GM18951 (cell line): Measurements from ENCODE around the gene ALG5.

Experiments
- POLR2A ChIP-seq: IDR thresholded peaks from 4 replicates; pipeline ENCODE4 v1.6.1; 2011; ENCODE audit warnings: mild to moderate bottlenecking; ENCODE audit not compliant: insufficient read length, insufficient read depth; ENCODE audit errors: extremely low read depth
- in situ Hi-C: fragments of 300-500 bp; cut with MboI; formaldehyde crosslinking; loops from one replicate; pipeline ENCODE4 v1.12.0; 2022; ENCODE audit warnings: low sequenced_read_pairs, mixed read lengths, inconsistent platforms; ENCODE audit not compliant: unreplicated experiment

ALG5 gene, protein sequence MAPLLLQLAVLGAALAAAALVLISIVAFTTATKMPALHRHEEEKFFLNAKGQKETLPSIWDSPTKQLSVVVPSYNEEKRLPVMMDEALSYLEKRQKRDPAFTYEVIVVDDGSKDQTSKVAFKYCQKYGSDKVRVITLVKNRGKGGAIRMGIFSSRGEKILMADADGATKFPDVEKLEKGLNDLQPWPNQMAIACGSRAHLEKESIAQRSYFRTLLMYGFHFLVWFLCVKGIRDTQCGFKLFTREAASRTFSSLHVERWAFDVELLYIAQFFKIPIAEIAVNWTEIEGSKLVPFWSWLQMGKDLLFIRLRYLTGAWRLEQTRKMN

DNA sequence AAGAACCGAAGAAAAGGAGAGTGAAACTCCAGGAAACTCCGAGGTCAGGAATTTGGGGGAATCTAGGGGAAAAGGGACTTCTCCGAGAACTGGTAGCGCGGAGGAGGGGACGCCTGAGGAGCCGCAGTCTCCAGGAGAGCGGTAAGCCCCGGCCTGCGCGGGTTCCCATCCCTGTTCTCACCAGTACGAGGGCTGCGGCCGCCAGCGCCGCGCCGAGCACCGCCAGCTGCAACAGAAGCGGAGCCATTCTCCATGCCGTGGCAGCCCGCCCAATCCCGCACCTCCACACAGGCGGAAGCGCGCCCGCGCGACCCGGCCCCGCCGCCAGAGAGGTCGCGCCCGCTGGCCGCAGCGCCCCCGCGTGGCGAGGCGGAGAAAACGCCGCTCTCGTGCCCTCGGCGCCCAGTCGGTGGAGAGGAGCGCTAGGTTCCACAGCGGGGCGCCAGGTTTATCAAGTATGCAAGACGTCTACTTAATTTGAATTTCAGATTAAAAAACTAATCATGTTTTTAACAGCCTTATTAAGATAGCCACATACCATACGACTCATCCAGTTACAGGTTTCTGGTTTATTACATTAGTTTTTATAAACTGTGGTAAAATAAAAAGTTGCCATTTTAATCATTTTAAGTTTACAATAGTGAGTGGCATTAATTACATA lies at the start of gene ALG5:
ALG5 (minus strand) TSS at position 287 of the 661 bp plus-strand sequence; CDS start at position 247, 40 bp downstream.
- peak; percentile 96 for TF ChIP-seq POLR2A
- in situ Hi-C loops: no loop called here

DNA sequence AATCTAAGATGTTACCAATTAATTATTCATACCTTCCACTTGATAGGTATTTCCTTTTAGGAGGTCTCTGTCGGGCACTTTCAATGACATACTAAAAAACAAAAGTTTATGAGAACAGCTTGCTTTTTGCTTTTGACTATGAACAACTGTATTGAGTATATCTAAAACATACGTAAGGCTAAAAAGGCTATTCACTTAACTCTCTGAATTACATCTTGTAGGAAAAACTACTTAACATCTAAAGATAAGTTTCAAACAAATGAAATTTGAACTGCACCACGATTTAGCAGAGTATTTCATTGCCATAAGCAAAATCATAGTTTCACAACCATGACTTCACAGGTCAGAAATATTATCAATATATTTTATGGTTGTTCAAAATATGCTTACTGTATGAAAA lies 48.7 kb upstream of the ALG5 start:
- in situ Hi-C loops: no loop called here

DNA sequence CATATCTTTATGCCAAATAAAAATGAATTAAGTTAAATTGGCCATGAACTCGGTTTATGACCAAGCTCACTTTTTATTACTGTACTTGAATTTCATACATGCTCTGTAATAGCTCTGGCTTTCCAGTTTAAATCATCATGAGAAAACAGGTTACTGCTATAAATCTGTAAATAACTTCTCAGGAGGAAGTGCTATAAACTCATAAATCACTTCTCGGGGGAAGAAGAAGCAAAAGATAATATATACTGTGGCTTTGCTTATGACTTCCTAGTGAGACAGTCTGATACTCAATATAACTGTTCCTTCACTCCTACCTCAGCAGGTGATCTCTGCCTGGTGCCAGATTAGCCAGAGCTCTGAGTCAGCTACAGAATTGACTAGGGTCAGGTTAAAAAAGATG lies 47.9 kb upstream of the ALG5 start:
- TF ChIP-seq POLR2A: no peak
- in situ Hi-C loops: no loop called here

More for the DNA sequence above, 48.7 kb upstream of the ALG5 start:
- no peak for TF ChIP-seq POLR2A

DNA sequence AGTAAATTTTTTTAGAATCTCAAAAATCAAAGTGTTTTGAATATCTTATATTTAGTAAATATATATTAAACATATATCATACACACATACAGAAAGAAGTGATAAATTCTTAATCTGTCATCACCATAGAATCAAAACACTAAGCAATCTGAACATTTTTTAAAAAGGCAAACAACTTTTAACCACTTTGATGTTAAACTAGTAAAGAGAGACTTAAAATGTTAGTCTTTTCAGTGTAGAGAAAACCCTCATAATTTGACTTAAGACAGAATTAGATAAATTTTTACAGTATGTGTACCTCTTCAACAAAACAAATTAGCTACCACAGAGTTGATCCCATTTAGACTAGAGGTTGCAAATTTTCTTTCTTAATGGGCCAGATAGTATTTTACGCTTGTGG lies 46.9 kb upstream of the ALG5 start:
- TF ChIP-seq POLR2A: no peak
- in situ Hi-C loops: no loop called here

DNA sequence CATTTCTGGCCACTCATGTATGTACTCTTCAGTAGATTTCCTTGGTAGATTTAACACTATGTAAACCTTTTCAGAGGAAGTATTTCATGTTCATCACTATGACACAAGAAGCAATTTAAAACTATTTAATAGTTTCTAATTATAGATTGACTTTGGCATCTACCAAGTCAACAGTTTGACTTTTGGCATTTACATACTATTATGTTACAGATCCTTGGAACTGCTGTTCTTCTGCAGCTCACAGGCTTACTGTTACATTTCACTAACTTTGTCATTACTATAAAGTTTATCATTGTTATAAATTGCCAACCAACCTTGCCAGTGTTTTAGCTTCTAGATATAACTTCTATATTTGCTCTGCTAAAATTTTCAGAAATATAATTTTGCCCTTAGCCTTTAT lies 41.6 kb upstream of the ALG5 start:
- TF ChIP-seq POLR2A: no peak
- in situ Hi-C loops: no loop called here

DNA sequence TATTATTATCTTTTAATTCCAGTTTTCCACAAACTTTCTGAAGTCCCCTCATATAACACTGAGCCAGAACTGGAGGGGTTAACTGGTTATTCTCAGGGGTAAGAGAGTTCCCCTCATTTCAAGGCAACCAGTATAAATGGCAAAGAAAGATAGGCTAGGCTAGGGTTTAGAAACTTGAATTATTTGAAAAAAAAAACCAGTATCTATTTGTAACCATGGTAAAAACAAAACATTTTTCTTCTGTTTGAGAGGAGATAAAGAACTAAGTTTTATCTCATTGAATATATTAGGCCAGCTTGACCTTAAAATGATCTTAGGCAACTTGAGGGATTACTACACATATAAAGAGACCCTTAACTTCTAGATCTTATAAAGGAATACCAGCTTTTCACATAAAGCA lies 40.8 kb upstream of the ALG5 start:
- in situ Hi-C loops: no loop called here
- no peak for TF ChIP-seq POLR2A

DNA sequence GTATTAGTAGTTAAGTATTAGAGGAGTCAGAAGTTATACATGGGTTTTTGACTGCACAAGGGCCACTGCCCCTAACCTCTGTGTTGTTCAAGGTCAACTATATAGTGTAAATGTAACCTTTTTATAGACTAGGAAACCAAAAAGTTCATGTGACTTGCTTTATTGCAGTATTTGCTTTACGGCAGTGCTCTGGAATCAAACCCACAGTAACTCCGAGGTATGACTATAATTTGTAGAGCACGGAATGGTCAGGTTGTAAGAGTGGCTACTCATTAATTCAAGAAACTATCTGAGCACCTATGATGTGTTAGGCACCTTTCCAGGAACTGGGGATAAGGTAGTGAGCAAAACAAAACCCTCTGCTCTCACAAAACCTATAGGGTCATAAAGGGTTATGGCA lies 38.1 kb upstream of the ALG5 start:
- TF ChIP-seq POLR2A: no peak
- in situ Hi-C loops: no loop called here

DNA sequence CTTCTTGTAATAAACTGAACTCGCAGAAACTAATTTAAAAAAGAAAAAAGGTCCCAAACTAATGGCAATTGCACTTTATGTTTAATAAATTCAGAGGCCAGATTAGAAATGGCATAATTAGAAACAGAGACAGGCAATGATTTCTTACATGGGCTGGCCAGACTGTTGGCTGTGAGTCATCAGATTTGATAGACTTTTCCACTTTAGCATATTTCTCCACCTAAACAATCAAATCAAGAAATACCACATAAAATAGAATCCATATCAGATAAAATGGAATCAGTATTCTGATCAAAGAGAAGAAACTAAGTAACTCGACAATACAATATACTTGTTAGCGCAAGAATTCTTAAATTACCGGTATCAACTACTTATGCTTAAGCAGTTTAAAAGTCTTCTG lies 30.5 kb upstream of the ALG5 start:
- in situ Hi-C loops: no loop called here
- TF ChIP-seq POLR2A: no peak

DNA sequence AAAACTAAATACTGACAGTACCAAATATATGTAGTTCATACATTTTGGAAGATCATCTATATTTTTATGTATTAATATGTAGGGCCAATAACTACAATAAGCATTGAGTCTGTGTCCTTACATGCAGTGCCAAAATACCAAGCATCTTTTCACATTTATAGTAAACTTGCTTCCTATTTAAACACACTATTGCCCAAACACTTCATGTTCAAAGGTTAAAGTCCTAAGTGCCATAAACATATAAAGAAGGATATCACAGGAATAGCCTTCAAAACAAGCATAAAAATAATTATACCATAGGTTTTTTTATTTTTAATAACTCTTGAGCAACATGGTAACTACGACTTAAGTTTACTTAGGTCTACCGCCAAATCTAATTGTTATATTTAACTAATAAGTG lies 28.5 kb upstream of the ALG5 start:
- in situ Hi-C loops: no loop called here
- no peak for TF ChIP-seq POLR2A

DNA sequence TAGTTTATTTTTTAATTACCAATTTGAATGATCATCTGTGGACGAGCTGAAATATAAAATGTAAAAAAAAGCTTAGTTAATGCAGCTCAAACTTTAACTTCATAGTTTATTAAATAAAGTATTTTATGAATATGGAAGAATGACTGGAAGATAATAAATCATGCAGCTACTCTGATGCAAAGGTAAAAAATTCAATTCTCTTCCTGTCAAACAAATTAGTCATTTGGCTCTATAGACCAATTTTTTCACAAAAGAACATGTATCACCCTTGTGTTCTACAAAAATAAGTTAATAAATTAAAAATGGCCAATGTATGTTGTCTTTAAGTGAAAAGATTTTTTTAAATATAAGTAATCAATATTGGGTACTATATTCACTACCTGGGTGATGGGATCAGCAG lies 27.6 kb upstream of the ALG5 start:
- TF ChIP-seq POLR2A: no peak
- in situ Hi-C loops: no loop called here

DNA sequence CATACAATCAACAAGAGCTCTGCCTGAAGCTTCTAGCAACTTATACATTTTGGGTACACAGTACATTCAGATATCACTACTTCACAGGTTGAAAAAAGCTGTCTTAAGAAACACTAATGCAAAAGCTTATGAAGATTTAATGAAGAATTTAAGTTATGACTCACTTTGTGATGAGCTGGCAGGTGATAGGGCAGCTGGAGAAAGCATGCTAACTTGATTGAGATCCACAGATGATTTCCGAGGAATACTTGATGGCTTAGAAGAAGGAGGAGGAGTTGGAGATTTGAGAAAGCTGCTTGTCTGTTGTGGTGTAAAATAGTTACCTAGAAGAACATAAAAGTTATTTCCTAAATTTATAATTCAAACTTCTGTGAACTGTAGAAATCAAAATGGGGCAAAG lies 24.7 kb upstream of the ALG5 start:
- in situ Hi-C loops: no loop called here
- no peak for TF ChIP-seq POLR2A

DNA sequence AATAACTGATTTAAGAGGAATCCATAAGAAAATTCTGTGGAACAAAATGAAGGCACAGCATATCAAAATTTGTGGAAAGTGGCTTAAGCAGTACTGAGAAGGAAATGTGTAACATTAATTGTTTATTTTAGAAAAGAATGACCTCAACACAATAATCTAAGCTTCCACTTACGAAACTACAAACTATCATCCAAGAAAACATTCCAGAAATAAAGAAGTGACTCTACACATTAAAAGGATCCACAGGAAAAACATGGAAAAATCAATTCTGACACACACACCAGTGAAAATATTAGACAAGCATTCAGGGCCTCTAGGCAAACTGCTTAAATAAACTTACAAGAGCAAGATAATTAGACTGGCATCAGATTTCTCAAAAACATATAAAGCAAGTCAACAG lies 15.5 kb upstream of the ALG5 start:
- TF ChIP-seq POLR2A: no peak

DNA sequence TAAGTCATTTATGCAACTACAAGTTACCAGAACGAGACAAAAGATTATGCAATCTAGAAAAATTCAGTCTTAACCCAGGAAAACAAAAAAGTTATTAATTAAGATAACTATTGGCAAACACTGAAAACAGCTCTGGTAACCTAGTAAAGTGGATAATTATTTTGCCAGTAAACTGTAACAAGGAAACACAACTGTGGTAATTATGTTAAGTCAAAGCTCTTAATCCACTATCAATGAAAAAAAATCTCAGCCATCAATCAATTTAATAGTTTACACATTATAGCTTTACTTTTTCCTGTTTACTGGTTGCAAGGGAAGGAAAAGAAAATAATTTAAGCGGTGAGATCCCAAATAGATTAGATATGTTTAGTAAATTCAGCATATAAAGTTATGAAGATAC lies 12.6 kb upstream of the ALG5 start:
- in situ Hi-C loops: no loop called here
- no peak for TF ChIP-seq POLR2A

More for the DNA sequence above, 15.5 kb upstream of the ALG5 start:
- in situ Hi-C loops: no loop called here

DNA sequence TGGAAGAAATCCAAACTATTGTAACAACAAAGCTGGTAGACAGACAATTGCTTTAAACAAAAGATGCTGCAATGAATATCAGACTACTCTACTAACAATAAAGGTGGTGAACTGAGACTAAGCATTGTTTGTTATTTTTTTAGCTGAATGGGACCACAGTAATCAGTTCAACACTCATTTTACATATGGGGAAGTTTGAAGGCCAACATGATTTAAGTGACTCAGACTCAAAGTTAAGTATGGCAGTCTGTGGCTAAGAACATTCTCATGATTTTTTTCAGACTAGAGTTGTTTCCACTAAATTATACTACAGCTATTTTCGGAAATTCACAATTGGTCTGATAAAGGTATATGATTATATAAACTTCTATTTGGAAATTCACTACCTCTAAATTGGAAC lies 11.9 kb upstream of the ALG5 start:
- in situ Hi-C loops: no loop called here
- TF ChIP-seq POLR2A: no peak
